Measurements from ENCODE around the gene MACROD2.

The MACROD2 gene

GRCh38 chr20:14832630-14833029 is 837.3 kb downstream of the MACROD2 start:
- in situ Hi-C loops (cut with MboI; ENCODE audit: low sequenced_read_pairs): no loop called here

DNA sequence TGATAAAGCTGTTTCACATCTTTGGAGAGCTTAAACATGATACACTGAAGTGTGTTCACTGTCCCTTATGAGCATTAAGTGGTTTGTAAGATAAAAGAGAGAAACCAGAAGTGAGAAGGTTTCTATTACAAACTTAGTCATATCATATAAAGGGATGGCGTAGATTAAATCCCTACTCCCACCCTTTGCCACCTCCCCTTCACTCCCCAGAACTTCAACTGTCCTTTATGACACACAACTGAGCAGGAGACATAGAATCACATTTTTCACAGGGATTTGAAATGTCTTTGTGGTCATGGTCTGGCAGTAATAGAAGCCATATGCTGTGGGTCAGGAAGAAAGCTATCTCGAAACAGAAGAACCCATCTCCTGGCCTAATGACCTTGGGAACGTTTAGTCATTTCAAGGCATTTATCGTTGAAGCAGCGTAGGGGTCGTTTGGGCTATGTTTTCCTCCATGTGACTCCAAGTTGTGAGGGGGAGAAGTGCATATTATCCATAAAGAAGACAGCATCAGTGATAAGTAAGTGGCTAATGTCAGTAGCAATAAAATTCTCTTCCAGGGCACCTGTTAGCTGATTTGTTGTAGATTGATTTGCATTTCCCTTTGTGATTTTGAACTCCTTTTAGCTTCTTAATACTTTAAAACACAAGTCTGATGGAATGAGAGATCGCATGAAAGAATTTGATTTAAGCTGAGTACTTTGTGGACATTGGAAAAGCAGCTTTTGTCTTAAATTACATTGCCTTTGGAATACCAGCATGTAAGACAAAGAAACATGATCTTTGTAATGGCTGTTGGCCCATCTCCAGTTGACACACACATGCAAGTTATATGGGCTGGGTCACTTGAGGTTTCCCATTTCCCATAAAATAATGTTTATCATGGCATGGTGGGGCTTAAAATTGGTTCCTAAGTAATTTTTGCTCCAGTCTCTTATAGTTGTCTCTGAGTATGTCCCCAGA is 843.6 kb downstream of the MACROD2 start:
- in situ Hi-C loops (cut with MboI; ENCODE audit: low sequenced_read_pairs): no loop called here

DNA sequence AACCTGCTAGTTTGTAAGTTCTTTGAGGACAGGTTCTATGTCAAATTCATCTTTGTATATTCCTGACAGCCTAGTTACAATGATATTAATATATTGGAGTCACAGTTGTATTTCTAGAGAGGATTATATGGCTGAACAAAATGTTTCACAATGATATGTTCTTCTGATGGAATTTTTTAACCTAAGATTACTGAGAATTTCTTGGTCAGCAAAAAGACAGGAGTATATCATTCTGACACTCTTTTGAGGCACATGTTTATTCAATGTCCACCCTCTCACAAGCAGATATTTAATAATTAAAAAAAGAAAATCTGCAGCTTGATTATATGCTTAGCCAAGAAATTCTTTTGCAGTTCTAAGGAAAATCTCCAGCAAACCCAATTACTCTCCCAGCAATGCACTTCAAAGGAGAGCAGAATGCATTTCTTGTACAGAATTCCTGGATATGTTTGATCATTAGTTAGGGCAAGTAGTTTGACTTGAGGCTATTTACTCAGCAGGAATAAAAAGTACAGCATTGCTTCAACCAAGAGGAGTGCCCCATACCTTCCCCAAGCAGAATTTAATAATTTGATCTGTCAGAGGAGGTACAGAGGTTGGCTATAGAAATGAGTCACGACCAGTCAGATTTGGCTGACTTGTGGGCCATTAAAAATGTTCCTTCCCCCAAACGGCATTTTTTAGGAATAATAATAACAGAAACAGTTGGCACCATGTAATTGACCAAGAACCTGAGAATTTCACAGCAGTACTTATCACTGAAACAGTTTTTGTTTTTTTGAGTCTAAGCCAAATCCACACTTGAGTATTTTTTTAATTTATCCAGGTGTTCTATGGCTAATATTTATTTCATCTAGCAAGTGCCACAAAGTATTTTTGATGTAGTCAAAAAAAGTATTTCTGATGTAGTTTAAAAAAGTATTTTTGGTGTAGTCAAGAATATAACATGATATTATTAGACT is 850.2 kb downstream of the MACROD2 start:
- in situ Hi-C loops (cut with MboI; ENCODE audit: low sequenced_read_pairs): no loop called here

DNA sequence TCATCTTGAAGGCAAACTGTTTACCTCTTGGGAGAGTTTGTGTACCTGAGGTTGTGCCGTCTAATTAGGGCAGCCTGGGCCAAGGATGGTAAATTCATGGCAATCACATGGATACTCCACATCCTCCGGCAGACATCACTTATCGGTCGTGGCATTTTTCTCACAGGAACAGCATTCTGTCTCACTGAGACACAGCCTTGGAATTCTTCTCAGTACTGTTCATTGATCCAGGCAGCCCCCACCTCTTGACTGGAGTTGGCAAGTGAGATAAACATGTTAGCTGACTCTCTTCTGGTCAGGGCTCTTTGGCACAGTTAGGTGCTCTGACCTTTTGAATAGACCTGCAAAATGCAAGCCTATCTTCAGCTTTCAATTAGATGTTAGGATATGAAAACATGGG is 853.5 kb downstream of the MACROD2 start:
- in situ Hi-C loops (cut with MboI; ENCODE audit: low sequenced_read_pairs): no loop called here

DNA sequence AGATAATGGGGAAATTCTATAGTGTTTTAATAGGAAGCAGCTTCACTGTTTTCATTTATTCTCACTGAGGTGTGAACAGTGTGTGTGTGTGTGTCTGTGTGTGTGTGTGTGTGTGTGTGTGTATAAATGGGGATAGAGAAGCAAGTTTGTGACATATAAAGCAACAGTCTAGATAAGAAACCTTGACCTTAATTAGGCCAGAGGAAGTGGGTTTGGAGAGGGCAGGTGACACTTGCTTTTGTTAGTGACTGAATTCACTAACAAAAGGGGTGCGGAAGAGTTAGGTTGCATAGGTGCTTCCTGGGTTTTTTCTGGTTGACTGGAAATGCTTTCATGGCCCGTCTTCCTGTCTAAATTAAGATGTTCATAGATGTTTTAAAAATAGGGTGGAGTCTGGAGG is 857.8 kb downstream of the MACROD2 start:
- in situ Hi-C loops (cut with MboI; ENCODE audit: low sequenced_read_pairs): no loop called here

- in situ Hi-C loops (cut with MboI; ENCODE audit: low sequenced_read_pairs): no loop called here
Observed at GRCh38 chr20:14855171-14855570, 859.9 kb downstream of the MACROD2 start.

DNA sequence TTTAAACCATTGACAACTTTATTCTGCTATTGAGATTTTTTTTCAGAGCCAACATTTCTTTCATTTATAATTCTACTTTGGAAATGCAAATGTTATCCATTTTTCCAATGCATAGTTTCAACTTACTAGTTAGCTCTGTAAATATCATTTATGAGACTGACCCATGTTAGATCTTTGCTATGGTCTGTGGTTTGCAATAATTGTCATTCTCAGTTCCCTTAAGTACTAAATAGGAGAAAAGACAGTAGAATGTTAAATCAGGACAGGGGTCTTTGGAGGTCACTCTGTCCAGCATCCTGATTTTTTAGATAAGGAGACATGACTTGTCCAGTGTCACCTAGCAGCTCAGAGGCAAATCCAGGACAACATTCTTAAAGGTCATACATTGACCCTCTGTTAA is 864.3 kb downstream of the MACROD2 start:
- in situ Hi-C loops (cut with MboI; ENCODE audit: low sequenced_read_pairs): no loop called here

- in situ Hi-C loops (cut with MboI; ENCODE audit: low sequenced_read_pairs): no loop called here
Observed at GRCh38 chr20:14860410-14860814, 865.1 kb downstream of the MACROD2 start.

DNA sequence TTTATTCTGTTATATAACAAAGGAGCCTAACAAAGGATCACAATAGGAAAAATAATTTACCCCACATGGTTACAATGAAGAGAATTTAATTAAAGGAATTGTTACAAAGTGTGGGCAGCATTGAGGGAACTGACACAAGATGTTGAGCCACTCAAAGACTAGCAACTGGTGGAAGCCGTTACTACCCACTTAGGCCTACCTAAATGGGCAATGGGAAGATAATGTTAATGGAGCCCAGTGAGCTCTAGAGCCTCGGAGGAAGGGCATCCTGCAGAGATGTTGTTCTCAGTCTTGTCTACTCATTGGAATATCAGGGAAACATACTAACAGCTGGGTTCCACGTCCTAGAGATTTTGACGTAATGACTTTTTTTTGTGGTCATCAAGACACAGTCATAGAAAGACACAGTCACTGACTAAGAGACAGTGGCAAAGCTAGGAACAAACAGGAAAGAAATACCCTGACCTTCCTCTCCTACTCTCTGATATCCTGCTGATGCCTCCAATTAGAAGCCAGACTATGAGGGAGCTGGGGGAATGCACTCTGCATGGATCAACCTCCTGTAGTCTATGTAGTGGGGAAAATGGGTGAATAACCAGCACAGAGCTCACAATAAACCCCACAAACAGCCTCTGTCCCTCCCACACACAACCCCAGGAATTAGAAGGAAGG is 865.8 kb downstream of the MACROD2 start:
- in situ Hi-C loops (cut with MboI; ENCODE audit: low sequenced_read_pairs): no loop called here

DNA sequence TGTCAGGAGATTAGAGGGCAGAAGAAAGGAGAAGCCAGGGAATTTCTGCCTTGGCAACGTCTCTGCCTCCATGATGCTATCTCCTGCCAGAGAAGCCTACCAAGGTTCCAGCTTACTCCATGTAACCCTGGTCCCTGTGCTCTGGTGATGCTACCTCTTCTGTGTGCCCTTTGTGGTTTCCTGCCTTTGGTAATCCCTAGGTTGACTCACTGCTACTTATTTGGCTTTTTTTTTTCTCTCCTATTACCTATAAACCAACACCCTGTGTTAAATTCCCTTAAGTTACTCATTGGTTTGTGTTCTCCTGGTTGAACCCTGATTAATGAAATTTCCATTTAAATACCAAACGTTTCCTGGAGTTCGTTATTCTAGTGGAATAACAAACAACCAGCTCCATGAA is 869.9 kb downstream of the MACROD2 start:
- in situ Hi-C loops (cut with MboI; ENCODE audit: low sequenced_read_pairs): no loop called here

- in situ Hi-C loops (cut with MboI; ENCODE audit: low sequenced_read_pairs): no loop called here
Observed at GRCh38 chr20:14865731-14866130, 870.4 kb downstream of the MACROD2 start.

DNA sequence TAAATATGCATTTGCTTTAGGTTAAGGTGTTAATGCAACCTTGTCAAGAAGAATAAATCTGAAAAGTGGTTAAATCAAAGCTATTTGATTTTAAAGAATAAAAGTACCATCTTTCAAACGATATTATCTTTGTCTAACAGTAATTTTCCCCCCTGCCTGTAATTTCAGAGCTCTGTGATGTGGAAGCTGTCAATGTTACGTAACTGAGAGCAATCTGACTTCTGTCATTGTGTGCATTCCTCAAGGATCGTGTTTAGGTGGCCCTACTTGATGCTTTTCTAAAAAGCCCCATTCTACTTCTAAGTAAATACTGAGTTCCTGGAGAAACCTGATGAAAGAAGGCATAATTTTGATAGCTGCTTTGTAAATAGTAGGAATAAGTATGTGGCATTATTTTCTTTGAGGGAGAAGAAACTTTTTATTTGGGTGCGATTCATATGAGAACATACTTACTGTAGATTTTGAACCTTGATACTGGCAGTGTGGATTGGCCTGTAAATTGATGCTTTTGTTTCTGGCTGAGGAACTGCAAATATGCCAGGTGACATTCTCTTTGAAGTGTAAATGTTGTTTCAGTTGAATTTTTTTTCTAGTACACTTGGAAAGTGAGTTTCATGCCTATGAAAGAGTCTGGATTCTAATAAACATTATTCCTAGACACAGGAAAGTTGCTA is 871.7 kb downstream of the MACROD2 start:
- in situ Hi-C loops (cut with MboI; ENCODE audit: low sequenced_read_pairs): no loop called here

GRCh38 chr20:14877301-14878028 is 882.1 kb downstream of the MACROD2 start:
- in situ Hi-C loops (cut with MboI; ENCODE audit: low sequenced_read_pairs): no loop called here

GRCh38 chr20:14878676-14879019 is 883.3 kb downstream of the MACROD2 start:
- in situ Hi-C loops (cut with MboI; ENCODE audit: low sequenced_read_pairs): no loop called here

DNA sequence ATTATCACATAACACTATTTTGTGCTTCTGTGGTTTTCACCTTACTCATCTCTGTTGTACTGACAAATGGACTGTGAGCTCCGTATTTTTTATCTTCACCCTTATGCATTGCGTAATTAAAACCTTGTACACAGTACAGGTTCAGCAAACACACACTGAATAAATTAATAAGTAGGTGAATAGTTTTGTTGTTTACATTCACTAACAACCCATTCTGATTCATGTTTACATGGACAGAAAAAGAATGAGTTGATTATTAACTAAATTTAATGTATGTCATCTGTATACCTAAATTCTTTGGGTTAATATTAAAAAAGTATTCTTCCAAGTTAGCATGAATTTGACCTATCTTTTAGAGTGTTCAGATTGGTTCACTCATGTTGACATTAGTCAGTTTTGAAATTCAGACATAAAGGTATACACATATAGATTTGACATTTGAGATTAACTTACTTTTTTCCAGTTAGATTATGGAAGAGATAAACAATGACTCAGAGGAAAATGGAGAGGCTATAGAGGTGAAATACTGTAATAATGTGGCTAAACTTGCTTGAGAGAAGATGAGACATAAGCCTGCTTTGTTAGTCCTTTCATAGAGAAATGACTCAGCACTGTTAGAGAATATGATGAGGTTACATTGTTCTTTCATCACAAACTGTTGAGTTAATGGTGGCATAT is 883.8 kb downstream of the MACROD2 start:
- in situ Hi-C loops (cut with MboI; ENCODE audit: low sequenced_read_pairs): no loop called here

DNA sequence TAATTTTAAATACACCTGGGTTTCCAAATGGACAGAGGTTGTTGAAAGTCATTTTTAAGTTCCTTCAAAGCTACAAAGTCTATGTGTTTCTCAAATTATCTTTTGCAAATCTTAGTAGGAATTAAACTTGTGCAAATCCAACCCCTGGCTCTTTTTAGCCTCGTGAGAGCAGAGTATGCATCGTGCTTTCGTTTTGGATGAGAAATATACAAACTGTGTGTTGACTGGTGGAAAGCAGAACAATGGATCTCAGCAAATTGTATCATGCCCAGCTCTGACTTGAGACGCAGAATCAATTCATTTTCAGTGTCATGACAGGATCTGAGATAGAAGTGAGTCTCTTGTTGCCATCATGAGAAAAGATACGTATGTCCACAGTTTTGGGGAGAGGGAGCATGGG is 884.5 kb downstream of the MACROD2 start:
- in situ Hi-C loops (cut with MboI; ENCODE audit: low sequenced_read_pairs): no loop called here

GRCh38 chr20:14881518-14881917 is 886.2 kb downstream of the MACROD2 start:
- in situ Hi-C loops (cut with MboI; ENCODE audit: low sequenced_read_pairs): no loop called here

DNA sequence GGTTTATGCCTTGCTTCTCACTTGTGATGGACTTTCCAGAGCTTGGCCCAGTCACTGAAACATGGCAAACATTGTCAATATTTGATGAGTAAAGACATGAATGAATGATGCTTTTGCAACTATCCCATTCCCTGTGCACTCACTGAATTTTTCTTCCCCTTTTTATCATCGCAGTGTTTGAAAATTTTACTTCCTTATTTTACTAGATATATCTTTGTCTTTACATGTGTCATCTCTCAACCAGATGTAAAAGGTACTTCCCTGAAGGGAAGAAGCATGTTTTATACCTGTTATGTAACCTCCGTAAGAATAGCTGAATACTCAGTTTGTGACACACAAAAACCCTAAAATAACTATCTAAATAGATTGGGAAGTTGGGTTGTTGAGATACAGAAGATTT is 886.8 kb downstream of the MACROD2 start:
- in situ Hi-C loops (cut with MboI; ENCODE audit: low sequenced_read_pairs): no loop called here

DNA sequence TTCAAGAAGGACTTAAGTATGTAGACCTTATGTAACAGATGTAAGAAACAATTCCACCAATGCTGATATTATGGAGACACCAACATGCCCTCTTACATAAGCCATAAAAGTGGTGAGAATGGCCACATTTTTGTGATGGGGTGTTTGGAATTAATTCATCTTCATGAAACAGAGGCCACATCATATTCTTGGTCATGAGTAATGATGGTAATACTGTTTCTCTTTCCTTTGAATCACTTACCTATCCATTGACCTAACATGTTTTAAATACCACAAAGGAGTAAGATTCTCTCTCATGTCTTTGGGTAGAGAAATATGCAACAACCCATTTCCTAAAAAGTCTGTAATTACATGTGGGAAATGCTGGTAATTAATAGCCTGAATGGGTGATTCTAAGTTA is 887.5 kb downstream of the MACROD2 start:
- in situ Hi-C loops (cut with MboI; ENCODE audit: low sequenced_read_pairs): no loop called here

Data from HL-60/S4 (cell line).